Stimulated activated CD8-positive, alpha-beta memory T cell treated with anti-CD3 and anti-CD28 coated beads, Interleukin-2, amount 100 ng/mL, for 1 hour (primary cell): ENCODE measurements around the gene SLC1A2.

Source experiments
- DNase-seq, 2 donors: peaks; one replicate each; pipeline ENCODE4 v3.0.0-alpha.2; 2020; ENCODE audit warnings: low read depth in 2 of 2

SLC1A2 gene

DNA sequence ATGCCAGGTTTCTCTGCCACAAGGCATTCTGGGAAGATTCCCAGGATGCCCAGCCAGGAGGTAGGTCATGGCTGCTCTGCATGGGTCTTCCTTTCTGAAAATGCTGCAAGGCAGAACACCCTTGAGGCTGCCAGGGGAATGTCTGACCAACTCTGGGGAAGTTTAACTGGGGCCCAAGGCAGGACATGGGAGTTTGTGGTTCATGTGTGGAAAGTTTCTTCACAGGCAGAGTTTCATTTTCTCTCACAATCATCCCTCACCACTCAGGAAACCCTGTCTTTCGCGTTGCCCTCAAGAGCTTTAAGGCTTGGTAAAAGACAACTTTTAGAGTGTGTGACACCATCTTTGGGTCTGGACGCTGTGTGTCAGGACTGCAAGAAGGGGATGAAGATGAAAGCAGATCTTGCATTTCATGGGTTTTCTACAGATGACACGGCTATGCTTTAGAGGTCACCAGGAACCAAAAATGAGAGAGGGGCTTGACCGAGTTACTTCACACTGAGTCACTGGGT, 146.9 kb downstream of the SLC1A2 start:
- peak in 1 of 2 donors; percentile 1 for DNase-seq

- no peak for DNase-seq
Observed at GRCh38 chr11:35271031-35271430, 148.3 kb downstream of the SLC1A2 start.

- no peak for DNase-seq
Observed at GRCh38 chr11:35270342-35270741, 149.0 kb downstream of the SLC1A2 start.

DNA sequence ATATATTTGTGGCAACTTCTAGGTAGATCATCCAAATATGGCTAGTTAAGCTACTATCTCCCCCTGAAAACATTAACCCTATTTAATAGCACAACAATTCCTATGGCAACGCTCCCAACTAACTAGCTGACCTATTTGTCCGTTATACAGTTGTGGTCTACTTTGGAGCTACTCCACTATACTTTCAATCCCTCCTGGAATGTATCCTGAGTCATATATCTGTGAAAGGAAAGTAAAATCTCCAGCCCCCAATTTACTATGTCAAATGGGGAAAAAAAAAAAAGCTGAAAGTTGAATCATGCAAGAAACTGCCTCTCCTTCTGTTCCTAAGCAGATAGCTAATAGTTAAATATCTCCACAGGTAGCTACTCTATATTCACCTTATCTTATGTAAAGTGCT, 151.9 kb downstream of the SLC1A2 start:
- no peak for DNase-seq

- DNase-seq, result no peak
Observed at GRCh38 chr11:35265755-35266454, 153.5 kb downstream of the SLC1A2 start.

DNA sequence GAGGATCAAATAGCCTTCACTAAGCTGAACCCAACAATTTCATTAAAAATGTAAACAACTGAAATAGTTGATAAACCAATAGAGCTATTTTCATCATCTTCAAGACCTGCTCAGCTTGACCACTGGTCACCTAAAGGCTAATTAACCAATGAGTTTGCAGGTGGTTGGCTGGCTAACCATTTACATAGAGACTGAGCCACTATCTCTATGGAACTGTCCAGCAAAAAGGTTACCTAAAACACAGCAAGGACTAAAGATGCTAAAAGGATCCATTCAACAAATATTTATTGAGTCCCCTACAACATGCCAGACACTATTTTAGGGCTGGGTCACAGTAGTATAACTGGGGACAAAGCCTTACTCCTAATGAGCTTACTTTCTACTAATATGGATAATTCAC, 156.6 kb downstream of the SLC1A2 start:
- no peak for DNase-seq

GRCh38 chr11:35262056-35262455, 157.3 kb downstream of the SLC1A2 start:
- DNase-seq, result no peak

- no peak for DNase-seq
Observed at GRCh38 chr11:35261197-35261596, 158.2 kb downstream of the SLC1A2 start.

GRCh38 chr11:35260342-35260985, 158.9 kb downstream of the SLC1A2 start:
- no peak for DNase-seq

GRCh38 chr11:35259529-35259928, 159.8 kb downstream of the SLC1A2 start:
- DNase-seq, result no peak

- DNase-seq, result no peak
Observed at GRCh38 chr11:35257281-35257680, 162.1 kb downstream of the SLC1A2 start.

- DNase-seq, result no peak
Observed at GRCh38 chr11:35256296-35256695, 163.1 kb downstream of the SLC1A2 start.

- no peak for DNase-seq
Observed at GRCh38 chr11:35255514-35255913, 163.8 kb downstream of the SLC1A2 start.

GRCh38 chr11:35253237-35253636, 166.1 kb downstream of the SLC1A2 start:
- no peak for DNase-seq

DNA sequence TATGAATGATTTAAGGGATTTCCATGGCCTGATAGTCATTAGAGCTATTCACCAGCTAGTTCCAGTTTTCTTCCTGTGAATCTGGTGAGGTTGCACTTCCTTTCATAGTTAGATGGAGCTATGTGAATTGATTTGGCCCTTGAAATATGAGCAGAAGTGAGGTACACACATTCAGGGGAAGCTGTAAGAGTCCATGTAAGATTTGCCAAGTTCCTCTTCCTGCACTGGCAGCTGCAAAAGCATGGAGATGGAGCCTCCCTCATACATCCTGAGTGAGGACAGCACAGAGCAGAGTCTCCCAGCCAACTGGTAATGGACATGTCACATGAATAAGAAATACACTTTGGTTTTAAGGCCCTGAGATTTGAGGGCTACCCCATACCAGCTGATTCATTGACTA, 168.7 kb downstream of the SLC1A2 start:
- DNase-seq, result no peak

- no peak for DNase-seq
Observed at GRCh38 chr11:35250192-35250591, 169.2 kb downstream of the SLC1A2 start.

DNA sequence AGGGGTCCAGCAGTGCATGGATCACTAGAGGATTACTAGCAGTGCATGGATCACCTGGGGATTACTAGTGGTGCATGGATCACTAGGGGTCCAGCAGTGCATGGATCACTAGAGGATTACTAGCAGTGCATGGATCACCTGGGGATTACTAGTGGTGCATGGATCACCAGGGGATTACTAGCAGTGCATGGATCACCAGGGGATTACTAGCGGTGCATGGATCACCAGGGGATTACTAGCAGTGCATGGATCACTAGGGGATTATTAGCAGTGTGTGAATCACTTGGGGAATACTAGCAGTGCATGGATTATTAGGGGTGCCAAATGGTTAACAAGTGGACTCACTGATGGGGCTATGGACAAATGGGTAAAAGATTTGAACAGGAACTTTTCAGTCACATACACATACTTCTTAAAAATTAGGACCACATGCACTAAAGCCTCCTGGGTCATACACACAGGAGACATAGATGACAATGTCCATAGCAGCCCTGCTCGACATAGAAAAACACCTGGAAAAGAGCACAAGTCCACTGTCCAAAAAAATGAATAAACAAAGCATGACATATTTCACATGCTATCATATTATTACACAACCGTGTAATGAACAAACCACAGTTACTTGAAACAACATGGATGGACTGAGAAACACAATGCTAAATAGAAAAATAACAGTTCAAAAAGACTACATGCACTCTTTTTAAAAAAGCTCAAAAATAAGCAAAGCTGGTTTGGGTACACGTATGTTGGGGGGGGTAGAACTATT, 170.6 kb downstream of the SLC1A2 start:
- DNase-seq, result no peak

- no peak for DNase-seq
Observed at GRCh38 chr11:35247863-35248262, 171.5 kb downstream of the SLC1A2 start.

GRCh38 chr11:35247428-35247827, 171.9 kb downstream of the SLC1A2 start:
- peak; percentile 31 to 33 for DNase-seq

DNA sequence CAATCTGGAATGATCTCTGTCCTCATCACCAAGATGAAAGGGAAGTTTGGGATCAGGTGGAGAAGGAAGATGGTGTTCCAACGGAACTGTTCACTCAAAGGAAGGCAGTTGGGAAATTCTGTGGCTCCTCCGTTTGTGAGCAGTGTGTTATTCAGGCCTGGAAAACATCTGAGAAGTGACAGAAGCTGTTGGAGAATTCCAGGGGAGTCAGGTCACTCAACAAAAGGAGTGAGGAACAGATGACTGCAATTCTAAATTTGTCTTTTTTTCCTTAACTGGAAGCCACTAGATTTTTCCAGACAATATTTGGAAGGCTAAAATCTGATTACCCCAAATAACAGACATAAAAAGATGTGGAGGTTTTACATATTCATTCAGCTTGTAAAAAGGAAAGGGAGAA, 172.6 kb downstream of the SLC1A2 start:
- DNase-seq, result no peak

DNA sequence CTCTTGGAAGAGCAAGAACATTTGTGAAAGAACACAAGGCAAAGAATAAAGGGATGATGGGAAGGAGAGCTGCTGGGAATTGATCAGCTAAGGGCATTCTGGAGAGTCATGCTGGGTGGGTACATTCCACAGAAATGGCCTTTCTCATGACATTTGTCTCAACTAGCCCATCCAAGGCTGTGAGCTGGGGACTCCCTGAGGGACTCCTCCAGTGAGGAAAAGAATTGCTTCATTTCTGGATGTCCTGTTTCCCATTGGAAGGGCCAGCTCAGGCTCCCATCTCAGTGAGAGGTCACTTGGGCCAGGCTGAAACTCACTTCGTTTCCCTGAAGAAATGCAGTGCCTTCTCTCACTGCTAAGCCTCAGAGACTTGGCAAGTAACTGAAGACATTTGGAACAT, 173.6 kb downstream of the SLC1A2 start:
- DNase-seq, result no peak

- no peak for DNase-seq
Observed at GRCh38 chr11:35245056-35245455, 174.3 kb downstream of the SLC1A2 start.

DNA sequence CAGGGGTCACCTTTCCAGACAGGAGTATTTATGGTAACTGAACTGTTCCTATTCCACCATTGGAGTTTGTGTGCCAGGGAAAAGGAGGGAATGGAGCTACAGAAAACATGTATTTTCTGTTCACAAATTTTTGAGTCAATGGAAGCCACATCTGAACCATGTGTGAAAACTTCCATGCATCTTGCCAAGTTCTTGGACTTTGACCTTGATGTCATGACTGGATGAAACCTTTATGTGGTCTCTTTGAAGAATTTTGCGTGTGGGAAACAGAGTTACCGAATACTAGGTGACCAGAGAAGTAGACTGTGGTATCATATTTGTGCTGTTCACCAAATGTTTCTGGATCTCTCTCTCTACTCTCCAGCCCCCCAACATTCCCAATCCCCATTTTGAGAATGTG, 175.6 kb downstream of the SLC1A2 start:
- no peak for DNase-seq
